PC-9 (cell line): Measurements from ENCODE around the gene AK5.

Experiments
- EZH2 ChIP-seq: fragments of 200-600 bp; sonication (generic); IDR thresholded peaks from 2 replicates; pipeline ENCODE4 v1.8.0; 2017; ENCODE audit warnings: antibody characterized with exemption, low read depth
- TF ChIP-seq, protein P1 (sequence below): fragments of 200-600 bp; sonication (generic); conservative IDR thresholded peaks from 2 replicates; pipeline ENCODE4 v1.6.1; 2017; ENCODE audit warnings: mixed run types, antibody characterized with exemption, mild to moderate bottlenecking, moderate library complexity

DNA sequence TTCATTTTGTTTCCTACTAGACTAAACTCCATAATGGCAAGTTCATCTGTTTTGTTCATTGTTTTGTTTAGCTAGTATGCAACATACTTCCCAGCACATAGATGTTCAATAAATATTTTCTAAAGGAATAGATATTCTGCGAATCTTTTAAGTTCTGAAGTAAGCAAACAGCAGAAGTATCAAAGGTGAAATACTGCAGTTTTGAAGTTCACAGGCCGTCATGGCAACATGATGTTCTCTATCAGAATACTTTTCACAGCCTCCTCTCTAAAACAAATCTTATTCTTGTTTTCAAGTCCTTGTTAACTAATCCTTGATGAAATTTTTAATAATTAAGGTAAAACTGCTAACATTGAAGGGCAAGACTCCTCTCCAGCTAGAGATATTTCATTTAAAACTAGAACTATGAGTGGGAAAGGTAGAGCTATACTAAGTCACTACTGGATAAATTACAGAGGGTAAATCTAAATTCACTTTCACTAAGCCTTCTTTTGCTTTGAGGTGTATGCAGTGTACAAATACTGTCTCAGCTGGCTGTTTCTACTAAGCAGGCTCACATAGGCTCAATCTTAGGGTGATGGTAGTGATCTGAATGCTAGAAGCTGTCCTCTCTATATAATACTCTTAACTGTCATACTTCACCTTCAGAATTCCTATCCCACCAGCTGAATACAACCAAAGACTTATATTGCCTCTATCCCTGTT, 303.9 kb downstream of the AK5 start:
- TF ChIP-seq, protein P1, sequence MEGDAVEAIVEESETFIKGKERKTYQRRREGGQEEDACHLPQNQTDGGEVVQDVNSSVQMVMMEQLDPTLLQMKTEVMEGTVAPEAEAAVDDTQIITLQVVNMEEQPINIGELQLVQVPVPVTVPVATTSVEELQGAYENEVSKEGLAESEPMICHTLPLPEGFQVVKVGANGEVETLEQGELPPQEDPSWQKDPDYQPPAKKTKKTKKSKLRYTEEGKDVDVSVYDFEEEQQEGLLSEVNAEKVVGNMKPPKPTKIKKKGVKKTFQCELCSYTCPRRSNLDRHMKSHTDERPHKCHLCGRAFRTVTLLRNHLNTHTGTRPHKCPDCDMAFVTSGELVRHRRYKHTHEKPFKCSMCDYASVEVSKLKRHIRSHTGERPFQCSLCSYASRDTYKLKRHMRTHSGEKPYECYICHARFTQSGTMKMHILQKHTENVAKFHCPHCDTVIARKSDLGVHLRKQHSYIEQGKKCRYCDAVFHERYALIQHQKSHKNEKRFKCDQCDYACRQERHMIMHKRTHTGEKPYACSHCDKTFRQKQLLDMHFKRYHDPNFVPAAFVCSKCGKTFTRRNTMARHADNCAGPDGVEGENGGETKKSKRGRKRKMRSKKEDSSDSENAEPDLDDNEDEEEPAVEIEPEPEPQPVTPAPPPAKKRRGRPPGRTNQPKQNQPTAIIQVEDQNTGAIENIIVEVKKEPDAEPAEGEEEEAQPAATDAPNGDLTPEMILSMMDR = no peak
- no peak for TF ChIP-seq EZH2
